LNCaP clone FGC (cell line): ENCODE results near the gene KIF21A.
A peak's percentile ranks its signal among the peaks of the same experiment; 100 is the strongest.

Experiments used
- DNase-seq: peaks from one replicate; pipeline ENCODE4 v3.0.0-alpha.2; 2011; ENCODE audit warnings: low read depth
- H3K4me3 ChIP-seq: 2 replicates; pipeline ENCODE4 v1.5.1; 2011; ENCODE audit warnings: mild to moderate bottlenecking, low read depth, low read length, control low read depth
- TF ChIP-seq, protein P1 (sequence below): IDR thresholded peaks from 2 replicates; pipeline ENCODE4 v1.5.1; 2012; ENCODE audit warnings: mild to moderate bottlenecking; ENCODE audit not compliant: control insufficient read depth, insufficient read depth; ENCODE audit errors: extremely low read depth

The KIF21A gene

DNA sequence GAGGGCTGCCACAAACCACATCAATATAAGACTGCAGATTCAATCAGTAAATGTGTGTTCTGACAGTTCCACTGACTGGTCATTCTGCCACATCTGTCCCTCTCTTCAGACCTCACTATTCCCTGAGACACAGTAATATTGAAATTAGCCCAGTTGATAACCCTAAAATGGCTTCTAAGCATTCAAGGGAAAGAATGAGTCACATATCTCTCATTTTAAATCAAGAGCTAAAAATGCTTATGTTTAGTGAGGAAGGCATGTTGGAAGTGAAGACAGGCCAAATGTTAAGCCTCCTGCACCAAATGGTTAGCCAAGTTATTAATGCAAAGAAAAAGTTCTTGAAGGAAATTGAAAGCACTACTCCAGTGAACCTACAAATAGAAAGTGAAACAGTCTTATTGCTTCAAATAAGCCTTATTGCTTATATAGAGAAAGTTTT, 24.5 kb upstream of the KIF21A start:
- no peak overlapping the region for H3K4me3 ChIP-seq
- DNase-seq = no peak
- TF ChIP-seq, protein P1, sequence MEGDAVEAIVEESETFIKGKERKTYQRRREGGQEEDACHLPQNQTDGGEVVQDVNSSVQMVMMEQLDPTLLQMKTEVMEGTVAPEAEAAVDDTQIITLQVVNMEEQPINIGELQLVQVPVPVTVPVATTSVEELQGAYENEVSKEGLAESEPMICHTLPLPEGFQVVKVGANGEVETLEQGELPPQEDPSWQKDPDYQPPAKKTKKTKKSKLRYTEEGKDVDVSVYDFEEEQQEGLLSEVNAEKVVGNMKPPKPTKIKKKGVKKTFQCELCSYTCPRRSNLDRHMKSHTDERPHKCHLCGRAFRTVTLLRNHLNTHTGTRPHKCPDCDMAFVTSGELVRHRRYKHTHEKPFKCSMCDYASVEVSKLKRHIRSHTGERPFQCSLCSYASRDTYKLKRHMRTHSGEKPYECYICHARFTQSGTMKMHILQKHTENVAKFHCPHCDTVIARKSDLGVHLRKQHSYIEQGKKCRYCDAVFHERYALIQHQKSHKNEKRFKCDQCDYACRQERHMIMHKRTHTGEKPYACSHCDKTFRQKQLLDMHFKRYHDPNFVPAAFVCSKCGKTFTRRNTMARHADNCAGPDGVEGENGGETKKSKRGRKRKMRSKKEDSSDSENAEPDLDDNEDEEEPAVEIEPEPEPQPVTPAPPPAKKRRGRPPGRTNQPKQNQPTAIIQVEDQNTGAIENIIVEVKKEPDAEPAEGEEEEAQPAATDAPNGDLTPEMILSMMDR = no peak

DNA sequence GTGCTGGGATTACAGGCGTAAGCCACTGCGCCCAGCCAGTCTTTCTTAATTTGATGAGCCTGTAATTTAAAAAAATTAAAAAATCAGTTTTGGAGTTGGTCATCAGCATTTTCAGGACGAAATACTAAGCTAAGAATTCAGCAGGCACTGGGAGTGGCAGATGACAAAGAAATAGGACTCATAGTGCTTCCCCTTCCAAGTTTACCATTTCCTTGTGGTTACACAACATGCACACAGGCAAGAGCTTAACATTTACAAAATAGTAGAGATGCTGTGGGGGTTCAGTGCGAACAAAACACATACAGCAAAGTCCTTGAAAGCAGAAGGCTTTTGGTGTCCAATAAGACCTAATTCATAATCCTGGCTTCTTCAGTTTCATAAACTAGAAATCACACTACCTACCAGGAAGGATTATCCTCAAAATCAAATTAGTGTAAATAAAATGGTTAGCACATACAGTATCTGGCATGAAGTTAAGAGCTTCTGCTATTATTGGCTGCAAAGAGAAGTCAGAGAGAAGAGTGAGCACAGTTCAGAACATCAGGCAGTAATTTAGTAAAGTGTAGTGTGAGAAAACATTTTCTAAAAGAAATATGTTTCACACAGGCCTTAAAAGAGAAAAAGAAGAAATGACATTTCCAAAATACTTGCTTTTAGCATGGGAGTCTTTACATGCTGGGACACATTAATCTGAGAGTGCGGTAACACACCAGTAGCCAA, 22.2 kb upstream of the KIF21A start:
- H3K4me3 ChIP-seq = no peak overlapping the region
- no peak for DNase-seq
- TF ChIP-seq, protein P1 = no peak

DNA sequence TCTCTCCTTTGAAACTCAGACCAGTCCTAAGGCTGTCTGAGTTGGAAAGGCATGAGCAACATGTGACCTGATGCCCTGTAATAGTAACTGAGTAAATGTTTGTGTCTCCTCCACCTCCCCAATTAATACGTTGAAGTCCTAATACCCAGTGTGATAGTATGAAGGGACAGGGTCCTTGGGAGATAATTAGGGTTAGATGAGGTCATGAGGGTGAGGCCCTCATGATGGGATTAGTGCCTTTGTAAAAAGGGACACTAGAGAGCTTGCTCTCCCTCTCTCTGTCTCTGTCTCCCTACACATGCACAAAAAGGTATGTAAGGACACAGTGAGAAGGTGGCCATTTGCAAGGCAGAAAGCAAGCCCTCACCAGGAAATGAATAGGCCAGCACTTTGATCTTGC, 18.1 kb upstream of the KIF21A start:
- TF ChIP-seq, protein P1 = no peak
- no peak overlapping the region for H3K4me3 ChIP-seq
- no peak for DNase-seq

DNA sequence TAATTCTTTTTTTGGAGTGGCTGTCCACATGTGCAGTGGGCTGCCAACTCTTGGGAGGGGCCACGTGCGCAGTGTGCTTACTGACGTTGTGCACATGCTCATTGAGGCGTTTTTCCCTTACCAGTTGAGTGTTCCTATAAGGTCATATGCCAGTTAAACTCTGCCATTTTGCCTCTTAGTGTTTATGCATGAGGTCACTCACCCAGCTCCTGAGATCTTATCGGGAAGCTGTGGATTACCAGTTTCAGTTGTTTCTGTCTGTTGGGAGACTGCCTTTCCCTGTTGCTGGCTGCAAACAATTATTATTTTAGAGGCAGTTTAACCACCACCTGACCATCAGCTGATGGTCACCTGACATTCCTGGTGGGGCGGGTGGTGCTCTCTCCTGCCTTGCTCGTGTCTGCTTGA, 16.1 kb upstream of the KIF21A start:
- DNase-seq = no peak
- TF ChIP-seq, protein P1 = no peak
- H3K4me3 ChIP-seq = no peak overlapping the region

DNA sequence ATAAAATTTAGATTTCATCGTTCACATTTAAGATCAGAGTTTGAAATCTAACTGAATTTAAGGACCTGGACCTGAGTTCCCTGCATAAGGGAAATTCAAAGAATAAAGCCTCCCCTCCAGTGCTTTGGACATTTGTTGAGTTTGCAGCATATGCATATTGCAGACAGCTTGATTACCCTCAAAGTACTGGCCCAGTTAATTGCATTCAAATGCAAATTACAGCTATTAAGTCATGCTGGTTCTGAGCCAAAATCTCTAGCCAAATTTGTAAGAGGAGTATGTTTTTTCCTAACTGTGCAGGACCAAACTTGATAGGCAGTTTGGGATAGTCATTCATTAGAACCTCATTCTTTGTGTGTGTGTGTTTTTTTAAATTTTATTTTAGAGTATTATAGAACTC, 9.1 kb upstream of the KIF21A start:
- no peak overlapping the region for H3K4me3 ChIP-seq
- no peak for DNase-seq
- TF ChIP-seq, protein P1 = no peak

DNA sequence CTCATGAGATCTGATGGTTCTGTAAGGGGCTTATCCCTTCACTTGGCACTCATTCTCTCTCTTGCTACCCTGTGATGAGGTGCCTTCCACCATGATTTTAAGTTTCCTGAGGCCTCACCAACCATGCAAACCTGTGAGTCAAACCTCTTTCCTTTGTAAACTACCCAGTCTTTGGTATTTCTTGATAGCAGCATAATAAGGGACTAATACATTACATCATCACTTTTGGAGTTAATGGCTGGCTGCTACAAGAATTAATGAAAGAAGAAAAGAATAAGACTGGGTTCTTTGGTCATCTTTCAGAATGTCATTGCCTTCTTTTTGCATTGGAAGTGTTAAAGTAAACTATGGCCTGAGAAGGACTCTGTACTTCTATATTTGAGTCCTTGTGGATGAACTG, 5.1 kb upstream of the KIF21A start:
- H3K4me3 ChIP-seq = no peak overlapping the region
- TF ChIP-seq, protein P1 = no peak
- DNase-seq = no peak

DNA sequence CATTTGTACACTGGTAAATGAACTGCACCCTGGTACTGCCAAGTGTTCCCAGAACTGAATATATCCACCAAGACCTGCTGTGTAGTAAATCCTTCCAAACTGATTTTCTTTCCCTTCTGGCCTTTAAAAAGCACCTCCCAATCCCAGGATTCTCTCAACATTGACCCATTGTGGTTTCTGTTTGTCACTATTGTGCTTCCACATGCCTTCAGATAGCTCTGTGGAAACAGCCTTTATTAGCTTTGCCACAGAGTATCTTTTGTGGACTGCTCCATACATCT, 949 bp upstream of the KIF21A start:
- H3K4me3 ChIP-seq = peak overlapping the region; percentile 53
- TF ChIP-seq, protein P1 = no peak
- DNase-seq = no peak
